ENCODE measurements around the gene AOPEP. TPM values are rescaled to one million over a fixed set of nuclear protein-coding genes. Genes with fewer than 3 reads are reported as not detected.

Gene AOPEP
- total RNA-seq, 1 experiment from 2014 or later: 15.0 TPM

DNA sequence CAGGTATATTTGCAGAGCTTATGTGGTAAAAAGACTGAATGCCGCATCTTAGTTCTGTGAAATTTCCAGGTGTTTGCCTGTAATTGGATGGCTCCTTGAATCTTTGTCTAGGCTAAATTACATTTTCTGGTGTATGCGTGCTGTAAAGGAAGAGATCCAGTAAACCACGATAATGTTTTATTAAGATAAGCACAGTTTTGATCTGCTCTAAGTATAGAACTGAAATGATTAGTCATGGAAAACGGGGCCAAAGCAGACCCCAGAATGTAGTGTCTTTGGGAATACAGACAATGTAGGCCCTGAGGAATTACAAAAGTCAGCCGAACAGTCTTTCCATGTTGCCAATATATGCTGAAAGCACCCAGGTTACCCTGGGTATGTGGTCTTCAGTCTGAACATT is 333.7 kb downstream of the AOPEP start:
- Histone ChIP-seq H4K8ac (replicated peaks; ENCODE audit: insufficient read length, low read depth, low read length) (no peak overlapping the region), H4K20me1 (ENCODE audit: control insufficient read depth, insufficient read depth, insufficient read length) (no peaks in the 10 kb centered on the region), H3K4ac (ENCODE audit: low read depth, low read length) (no peak overlapping the region), H2AK5ac (ENCODE audit: insufficient read length, low read length) (no peak overlapping the region), H2BK5ac (ENCODE audit: insufficient read length, low read length) (no peak overlapping the region), H3K4me1 (ENCODE audit: insufficient read depth, low read length) (peaks cover 2% of the 10 kb centered on the region; the same call in 1 of the 2 replicates), H3K9me3 (ENCODE audit: control insufficient read depth, low read depth, low read length) (no peaks in the 10 kb centered on the region), H2BK20ac (ENCODE audit: low read depth, low read length, poor library complexity, severe bottlenecking) (no peak overlapping the region), H2BK120ac (ENCODE audit: low read depth, low read length, poor library complexity, severe bottlenecking) (no peak overlapping the region), H3K23me2 (ENCODE audit: insufficient read length, low read depth, low read length, poor library complexity, severe bottlenecking) (no peaks in the 10 kb centered on the region), H2BK15ac (ENCODE audit: low read depth, low read length) (no peak overlapping the region), H2BK12ac (ENCODE audit: insufficient read length, low read depth, low read length) (no peak overlapping the region), H3T11ph (ENCODE audit: low read length) (no peak overlapping the region), H4K5ac (ENCODE audit: insufficient read length, low read depth, low read length) (no peak overlapping the region), H3K9ac (ENCODE audit: extremely low read depth, insufficient read length, low read length) (no peak overlapping the region), H3K18ac (ENCODE audit: insufficient read length, low read depth, low read length) (no peak overlapping the region), H3K23ac (ENCODE audit: insufficient read length, low read depth, low read length) (no peak overlapping the region), H3K14ac (ENCODE audit: insufficient read depth, low read length) (no peak overlapping the region), H3K27me3 (ENCODE audit: insufficient read depth, low read length) (no peaks in the 10 kb centered on the region), H3K4me2 (ENCODE audit: insufficient read depth, insufficient read length, low read length) (no peak overlapping the region), H3K79me1 (ENCODE audit: insufficient read depth, low read depth, low read length, poor library complexity, severe bottlenecking) (no peaks in the 10 kb centered on the region), H3K27ac (ENCODE audit: insufficient read length, low read depth, low read length) (no peak overlapping the region), H3K79me2 (ENCODE audit: insufficient read depth, low read length) (no peaks in the 10 kb centered on the region), H2AFZ (ENCODE audit: low read length) (no peak overlapping the region), H3K56ac (ENCODE audit: insufficient read length, low read depth, low read length) (no peak overlapping the region), H4K91ac (ENCODE audit: insufficient read length, low read depth, low read length) (no peak overlapping the region)
- Mint-ChIP-seq H3K4me1 (peaks cover 24 to 47% of the 10 kb centered on the region in 2 experiments), H3K27ac (no peak overlapping the region), H3K27me3 (ENCODE audit: low read depth) (no peaks in the 10 kb centered on the region), H3K4me3 (no peak overlapping the region), H3K9me3 (no peaks in the 10 kb centered on the region), H3K36me3 (ENCODE audit: insufficient read depth in 1 of 3, low read depth in 3 of 3) (peaks cover 0 to 5% (median 2%) of the 10 kb centered on the region in 3 experiments; a peak in 4 of 7 replicates)
- DNase-seq: no peak
- no peak for TF ChIP-seq CTCF (conservative IDR thresholded peaks at IDR 0.05)
- no CpG with 5 or more reads among the region's 5 CpGs for WGBS (ENCODE audit: extremely low coverage, insufficient read length, low lambda C conversion rate)
